Endothelial cell of umbilical vein (primary cell): ENCODE results near the gene SSRP1. TPM values are rescaled to one million over a fixed set of nuclear protein-coding genes. Genes with fewer than 3 reads are reported as not detected.

Source experiments
- BruUV-seq: library from RNA; stranded (reverse); fragments of 400-500 nt; replicated peaks from 2 replicates; lab custom pipeline; 2021; lab: Mats Ljungman, UMichigan
- CTCF ChIA-PET: fragments of 300-600, 350-600 bp; sonication (Branson Sonifier 250); formaldehyde crosslinking; loops from one replicate; lab custom pipeline; 2021; ENCODE audit warnings: antibody characterized with exemption, inconsistent platforms; lab: Charles Lee
- POLR2A ChIA-PET: fragments of 300-600, 350-600 bp; sonication (Branson Sonifier 250); formaldehyde crosslinking; loops from one replicate; lab custom pipeline; 2021; ENCODE audit warnings: antibody characterized with exemption, inconsistent platforms; lab: Charles Lee
- DNase-seq: peaks from one replicate; pipeline ENCODE4 v3.0.0-alpha.2; 2011; ENCODE audit warnings: low read depth, low spot score
- FAIRE-seq: peaks from 2 replicates; lab custom pipeline; 2011; peaks lifted over from hg19 to GRCh38; lab: Jason Lieb, UNC
- H2AFZ ChIP-seq: 2 replicates; pipeline ENCODE4 v1.6.0; 2012; ENCODE audit warnings: low read depth, low read length, control low read depth, inconsistent platforms
- H3K27ac ChIP-seq: 2 replicates; pipeline ENCODE4 v1.5.1; 2011; ENCODE audit warnings: low read depth, mild to moderate bottlenecking, control low read depth, low read length, moderate library complexity; ENCODE audit not compliant: insufficient read depth
- H3K27me3 ChIP-seq, 2 experiments: 2 replicates each; pipeline versions ENCODE4 v1.6.0 to v1.6.1; 2011; ENCODE audit warnings: low read length in 2 of 2, mixed read lengths in 1 of 2; ENCODE audit not compliant: control insufficient read depth in 2 of 2, insufficient read depth in 2 of 2
- H3K36me3 ChIP-seq, 2 experiments: 2 replicates in 1 of 2; 3 replicates in 1 of 2; pipeline ENCODE4 v1.5.1; 2011; ENCODE audit warnings: low read length in 2 of 2, mild to moderate bottlenecking in 1 of 2, moderate library complexity in 1 of 2; ENCODE audit not compliant: control insufficient read depth in 2 of 2, insufficient read depth in 2 of 2; ENCODE audit errors: extremely low read depth in 1 of 2
- H3K4me1 ChIP-seq: 3 replicates; pipeline ENCODE4 v1.5.1; 2011; ENCODE audit warnings: mild to moderate bottlenecking, low read length; ENCODE audit not compliant: control insufficient read depth, insufficient read depth; ENCODE audit errors: extremely low read depth
- H3K4me2 ChIP-seq: 2 replicates; pipeline ENCODE4 v1.6.1; 2011; ENCODE audit warnings: low read length, control low read depth, mixed read lengths; ENCODE audit not compliant: insufficient read depth
- H3K4me3 ChIP-seq, 3 experiments: fragments of 200-600 bp in 1 of 3; sonication (generic), shearing (Covaris generic) in 1 of 3; replicated peaks in 1 of 3; 2 replicates each; pipeline ENCODE4 v1.5.1; 2011 to 2016; ENCODE audit warnings: control low read depth in 3 of 3, low read length in 3 of 3, mild to moderate bottlenecking in 2 of 3, inconsistent platforms in 1 of 3, low read depth in 1 of 3, moderate library complexity in 1 of 3; ENCODE audit not compliant: insufficient read depth in 1 of 3
- H3K79me2 ChIP-seq: 2 replicates; pipeline ENCODE4 v1.6.0; 2012; ENCODE audit warnings: low read length, inconsistent platforms; ENCODE audit not compliant: control insufficient read depth, insufficient read depth
- H3K9ac ChIP-seq: replicated peaks from 2 replicates; pipeline ENCODE3; 2011; ENCODE audit warnings: low read length, control low read depth; ENCODE audit not compliant: insufficient read depth; ENCODE audit errors: extremely low read depth
- H3K9me1 ChIP-seq: replicated peaks from 3 replicates; pipeline ENCODE4 v1.6.0; 2011; ENCODE audit warnings: mild to moderate bottlenecking, low read length; ENCODE audit not compliant: control insufficient read depth, insufficient read depth; ENCODE audit errors: extremely low read depth
- H3K9me3 ChIP-seq: replicated peaks from 2 replicates; pipeline ENCODE4 v1.5.1; 2012; ENCODE audit warnings: low read length, inconsistent platforms; ENCODE audit not compliant: control insufficient read depth, insufficient read depth
- H4K20me1 ChIP-seq: replicated peaks from 2 replicates; pipeline ENCODE3; 2011; ENCODE audit warnings: mild to moderate bottlenecking, low read length; ENCODE audit not compliant: control insufficient read depth, insufficient read depth; ENCODE audit errors: extremely low read depth
- POLR2A ChIP-seq: IDR thresholded peaks from 2 replicates; pipeline ENCODE4 v1.6.1; 2012; ENCODE audit warnings: low read depth, mild to moderate bottlenecking, control low read depth, low read length
- dilution Hi-C: fragments of 300-500 bp; cut with MboI; formaldehyde crosslinking; loops from one replicate; pipeline ENCODE4 v1.15.0; 2019; ENCODE audit warnings: low sequenced_read_pairs; ENCODE audit not compliant: extremely low pct_ligation_motif_present
- intact Hi-C: fragments of 100-400 bp; cut with micrococcal nuclease; formaldehyde crosslinking; loops from one replicate; pipeline ENCODE4 v1.10.0; 2022
- polyA plus RNA-seq, 4 experiments: library from polyadenylated mRNA; depleted of rRNA in 3 of 4; stranded (reverse) in 3 of 4; unstranded in 1 of 4; fragments of >200 nt; gene quantifications; 2 replicates each; pipeline versions ENCODE4 v1.2.1 to v1.2.3, GENCODE V29; 2011 to 2012; ENCODE audit warnings: missing spikeins in 1 of 4
- total RNA-seq: library from RNA; stranded (reverse); gene quantifications from 2 replicates; pipeline ENCODE4 v1.2.3, GENCODE V29; 2021
- TF ChIP-seq, protein P1 (sequence below), 2 donors: IDR thresholded peaks; 1 replicate in 1 of 2; 2 replicates in 1 of 2; pipeline ENCODE4 v1.5.1; 2011; ENCODE audit warnings: low read length in 2 of 2, mild to moderate bottlenecking in 2 of 2, moderate library complexity in 2 of 2, control low read depth in 1 of 2, inconsistent platforms in 1 of 2, low read depth in 1 of 2; ENCODE audit not compliant: insufficient read depth in 1 of 2; ENCODE audit errors: extremely low read depth in 1 of 2

SSRP1 gene
- total and polyA plus RNA-seq, 2 donors (not counting 3 experiments of a cell fraction or from before 2014, with no cell fraction given): 130 to 146 TPM

DNA sequence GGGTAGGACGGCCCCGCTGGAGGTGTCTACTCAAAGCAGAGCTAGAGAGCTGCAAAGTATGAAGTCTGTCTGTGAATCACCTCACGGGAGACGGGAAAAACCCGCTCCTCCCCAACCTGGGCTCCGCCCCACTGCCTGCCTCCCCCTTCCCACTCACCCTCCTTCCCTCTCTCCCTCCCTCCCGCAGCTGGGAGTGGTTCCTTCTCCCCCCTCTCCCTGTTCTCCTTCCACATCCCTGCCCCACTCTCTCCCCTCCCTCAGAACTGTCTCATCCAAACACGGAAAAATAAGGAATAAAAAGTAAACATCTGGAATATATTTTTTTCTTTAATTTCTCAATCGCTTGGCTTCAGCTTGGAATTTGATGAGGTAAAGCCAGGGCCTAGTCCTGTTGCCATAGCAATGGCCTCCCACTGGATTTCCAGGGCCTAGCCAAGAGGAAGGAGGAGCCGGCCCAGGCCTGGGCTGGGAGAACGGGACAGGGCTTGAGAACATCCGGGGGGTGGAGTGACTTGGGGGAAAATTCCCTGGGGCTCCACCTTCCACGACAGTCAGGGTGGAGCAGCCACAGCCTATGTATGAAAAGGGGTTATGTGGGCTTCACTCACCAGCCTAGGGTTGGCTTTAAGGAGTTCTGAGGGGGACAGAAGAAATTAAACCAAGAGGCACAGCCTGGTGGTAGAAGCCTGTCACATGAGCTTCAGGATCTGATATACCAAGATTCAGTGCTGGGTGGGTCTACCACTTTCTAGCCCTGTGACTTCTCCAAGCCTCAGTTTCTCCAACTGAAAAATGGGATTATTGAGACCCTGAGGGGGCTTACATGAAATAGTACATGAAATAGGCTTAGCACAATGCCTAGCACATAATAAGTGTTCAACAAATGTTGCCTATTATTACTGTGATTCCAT is 13.2 kb downstream of the SSRP1 start:
- CTCF ChIA-PET: interaction anchor here (0.8 to 4.0 kb wide), 6 partner anchors 11 to 73 kb away, joined by 3 to 37 read pairs (median 4); partner anchors contain the start of gene SSRP1
- H3K9me3 ChIP-seq: no peaks in the 10 kb centered on the region
- peaks cover 17% of the 10 kb centered on the region for H3K79me2 ChIP-seq
- peaks cover 37% of the 10 kb centered on the region for H3K4me1 ChIP-seq
- peak overlapping the region; percentile 32 for H3K9ac ChIP-seq
- H2AFZ ChIP-seq: no peak overlapping the region
- dilution Hi-C loops (no loop called here), intact Hi-C loops (no loop called here)
- no peaks in the 10 kb centered on the region for H3K9me1 ChIP-seq
- no peak overlapping the region for H3K4me3 ChIP-seq
- BruUV-seq: no TSS peak
- POLR2A ChIA-PET: interaction anchor here (0.5 to 1.3 kb wide), 3 partner anchors 11 to 343 kb away, joined by 3 to 6 read pairs (median 5); no protein-coding TSS in a partner anchor
- peak; percentile 96 for FAIRE-seq
- DNase-seq: peak; percentile 84
- H3K27me3 ChIP-seq: no peaks in the 10 kb centered on the region
- peak overlapping the region; percentile 19 for H3K4me2 ChIP-seq
- no peaks in the 10 kb centered on the region for H4K20me1 ChIP-seq
- H3K27ac ChIP-seq: peak overlapping the region; percentile 29
- peaks cover 6 to 22% of the 10 kb centered on the region in 2 experiments for H3K36me3 ChIP-seq
- peak; percentile 30 for TF ChIP-seq POLR2A
- TF ChIP-seq, protein P1, sequence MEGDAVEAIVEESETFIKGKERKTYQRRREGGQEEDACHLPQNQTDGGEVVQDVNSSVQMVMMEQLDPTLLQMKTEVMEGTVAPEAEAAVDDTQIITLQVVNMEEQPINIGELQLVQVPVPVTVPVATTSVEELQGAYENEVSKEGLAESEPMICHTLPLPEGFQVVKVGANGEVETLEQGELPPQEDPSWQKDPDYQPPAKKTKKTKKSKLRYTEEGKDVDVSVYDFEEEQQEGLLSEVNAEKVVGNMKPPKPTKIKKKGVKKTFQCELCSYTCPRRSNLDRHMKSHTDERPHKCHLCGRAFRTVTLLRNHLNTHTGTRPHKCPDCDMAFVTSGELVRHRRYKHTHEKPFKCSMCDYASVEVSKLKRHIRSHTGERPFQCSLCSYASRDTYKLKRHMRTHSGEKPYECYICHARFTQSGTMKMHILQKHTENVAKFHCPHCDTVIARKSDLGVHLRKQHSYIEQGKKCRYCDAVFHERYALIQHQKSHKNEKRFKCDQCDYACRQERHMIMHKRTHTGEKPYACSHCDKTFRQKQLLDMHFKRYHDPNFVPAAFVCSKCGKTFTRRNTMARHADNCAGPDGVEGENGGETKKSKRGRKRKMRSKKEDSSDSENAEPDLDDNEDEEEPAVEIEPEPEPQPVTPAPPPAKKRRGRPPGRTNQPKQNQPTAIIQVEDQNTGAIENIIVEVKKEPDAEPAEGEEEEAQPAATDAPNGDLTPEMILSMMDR (IDR thresholded peaks at IDR 0.05; ENCODE audit: extremely low read depth in 1 of 2, insufficient read depth in 1 of 2, low read depth in 1 of 2, low read length in 2 of 2): no peak
